Panc1 (cell line): ENCODE data around the gene FHIT. TPM values are rescaled to one million over a fixed set of nuclear protein-coding genes. Genes with fewer than 3 reads are reported as not detected.

Experiments used
- ATAC-seq: fragments of 200-7000 bp; cut with Tn5 transposase; 2 replicates; pipeline ENCODE4 v1.9.1; 2020; ENCODE audit warnings: mild to moderate bottlenecking, moderate library complexity
- BruUV-seq: library from RNA; stranded (reverse); fragments of 400-500 nt; replicated peaks from 2 replicates; lab custom pipeline; 2021; lab: Mats Ljungman, UMichigan
- CTCF ChIA-PET: fragments of 300-600 bp; sonication (Branson Sonifier 250); formaldehyde crosslinking; loops from one replicate; lab custom pipeline; 2022; ENCODE audit warnings: antibody characterized with exemption; lab: Charles Lee
- POLR2A ChIA-PET: fragments of 300-600 bp; sonication (Branson Sonifier 250); formaldehyde crosslinking; loops from one replicate; lab custom pipeline; 2022; ENCODE audit warnings: antibody characterized with exemption; lab: Charles Lee
- DNase-seq: peaks from one replicate; pipeline ENCODE4 v3.0.0-alpha.2; 2010; ENCODE audit warnings: low read depth, low spot score
- H3K27ac ChIP-seq: 2 replicates; pipeline ENCODE4 v1.5.1; 2011; ENCODE audit warnings: mild to moderate bottlenecking, low read length, inconsistent platforms
- H3K27me3 ChIP-seq: fragments of 200-500 bp; sonication (Bioruptor generic); 2 replicates; pipeline ENCODE4 v1.6.0; 2014; ENCODE audit warnings: low read length, inconsistent platforms; ENCODE audit not compliant: control insufficient read depth, insufficient read depth
- H3K36me3 ChIP-seq: fragments of 200-500 bp; sonication (Bioruptor generic); 2 replicates; pipeline ENCODE4 v1.5.1; 2014; ENCODE audit warnings: inconsistent platforms, mild to moderate bottlenecking, low read length, moderate library complexity; ENCODE audit not compliant: control insufficient read depth, insufficient read depth
- H3K4me1 ChIP-seq: 2 replicates; pipeline ENCODE4 v1.5.1; 2011; ENCODE audit warnings: inconsistent platforms, mild to moderate bottlenecking, low read length, moderate library complexity; ENCODE audit not compliant: control insufficient read depth, insufficient read depth
- H3K4me3 ChIP-seq, 2 experiments: 2 replicates each; pipeline ENCODE4 v1.5.1; 2011 to 2012; ENCODE audit warnings: low read depth in 2 of 2, low read length in 2 of 2, mild to moderate bottlenecking in 2 of 2, inconsistent platforms in 1 of 2, moderate library complexity in 1 of 2
- H3K9me3 ChIP-seq: fragments of 200-500 bp; sonication (Bioruptor generic); 2 replicates; pipeline ENCODE4 v1.5.1; 2014; ENCODE audit warnings: low read depth, mild to moderate bottlenecking, inconsistent platforms, low read length, moderate library complexity; ENCODE audit not compliant: control insufficient read depth, insufficient read depth
- CTCF ChIP-seq: fragments of 450-650 bp; IDR thresholded peaks from 2 replicates; pipeline ENCODE4 v1.5.1; 2017; ENCODE audit warnings: mild to moderate bottlenecking
- POLR2AphosphoS5 ChIP-seq: IDR thresholded peaks from 2 replicates; pipeline ENCODE4 v1.6.1; 2012; ENCODE audit warnings: mild to moderate bottlenecking, low read depth, low read length, moderate library complexity
- REST ChIP-seq, 2 experiments: IDR thresholded peaks; 2 replicates each; pipeline ENCODE4 v1.6.1; 2011 to 2012; ENCODE audit warnings: low read depth in 2 of 2, control low read depth in 1 of 2, low read length in 1 of 2, mild to moderate bottlenecking in 1 of 2, moderate library complexity in 1 of 2; ENCODE audit not compliant: insufficient read depth in 1 of 2
- SIN3A ChIP-seq: IDR thresholded peaks from 2 replicates; pipeline ENCODE4 v1.6.1; 2012; ENCODE audit warnings: low read depth, mild to moderate bottlenecking, low read length, moderate library complexity, borderline replicate concordance; ENCODE audit not compliant: insufficient read depth
- TCF7L2 ChIP-seq: IDR thresholded peaks from 2 replicates; pipeline ENCODE4 v1.6.1; 2011; ENCODE audit warnings: mild to moderate bottlenecking, low read depth, low read length, inconsistent platforms
- in situ Hi-C: cut with HindIII; loops from 2 replicates; pipeline ENCODE4 v1.10.0; 2016; ENCODE audit warnings: low sequenced_read_pairs, low pct_unique_long_range_greater_than_20kb
- intact Hi-C: fragments of 100-400 bp; cut with micrococcal nuclease; formaldehyde crosslinking; loops from one replicate; pipeline ENCODE4 v1.10.0; 2022; ENCODE audit not compliant: unreplicated experiment
- total RNA-seq: library from RNA; stranded (reverse); gene quantifications from one replicate; pipeline ENCODE4 v1.2.1, GENCODE V29; 2021; ENCODE audit not compliant: unreplicated experiment

Gene FHIT
- total RNA-seq, 1 experiment from 2014 or later: 2.2 TPM

- TF ChIP-seq TCF7L2 (no peak), SIN3A (no peak), POLR2AphosphoS5 (no peak), CTCF (no peak), REST (IDR thresholded peaks at IDR 0.05; ENCODE audit: insufficient read depth in 1 of 2, low read depth in 2 of 2, low read length in 1 of 2) (no peak)
- DNase-seq (no peak), ATAC-seq (no peak)
- BruUV-seq: no TSS peak
- Histone ChIP-seq H3K4me3 (no peak overlapping the region), H3K27me3 (no peaks in the 10 kb centered on the region), H3K9me3 (no peaks in the 10 kb centered on the region), H3K4me1 (no peaks in the 10 kb centered on the region), H3K36me3 (no peaks in the 10 kb centered on the region), H3K27ac (no peak overlapping the region)
- ChIA-PET CTCF (no interaction called here), POLR2A (no interaction called here)
- in situ Hi-C loops: no loop called here
- intact Hi-C loops: no loop called here
Measured at GRCh38 chr3:60185161-60185560, 1066.1 kb downstream of the FHIT start.

- CTCF ChIA-PET: no interaction called here
- no peak for TF ChIP-seq POLR2AphosphoS5
- no peak for TF ChIP-seq SIN3A
- TF ChIP-seq TCF7L2: no peak
- TF ChIP-seq CTCF: no peak
- no peak for TF ChIP-seq REST (IDR thresholded peaks at IDR 0.05; ENCODE audit: insufficient read depth in 1 of 2, low read depth in 2 of 2, low read length in 1 of 2)
- Histone ChIP-seq H3K27me3 (no peaks in the 10 kb centered on the region), H3K27ac (no peak overlapping the region), H3K4me1 (no peaks in the 10 kb centered on the region), H3K4me3 (no peak overlapping the region), H3K36me3 (no peaks in the 10 kb centered on the region), H3K9me3 (no peaks in the 10 kb centered on the region)
- in situ Hi-C loops (no loop called here), intact Hi-C loops (no loop called here)
- no peak for DNase-seq
- no TSS peak for BruUV-seq
- ATAC-seq: no peak
- POLR2A ChIA-PET: no interaction called here
Measured at GRCh38 chr3:60182697-60183096, 1068.6 kb downstream of the FHIT start.
